Adipocyte (in vitro differentiated cells): ENCODE results near the gene EML4.
"Not testable (repeated sequence)": the region's sequence is repeated elsewhere in the genome, so short reads cannot be mapped to it uniquely, and the experiment has no call there.

ENCODE experiments used
- DNase-seq: peaks from one replicate; pipeline ENCODE4 v3.0.0-alpha.2; 2015; ENCODE audit warnings: low read depth
- H3K27me3 ChIP-seq: replicated peaks from 2 replicates; pipeline ENCODE4 v1.7.0; 2013; ENCODE audit warnings: mild to moderate bottlenecking, low read length, moderate library complexity; ENCODE audit not compliant: control insufficient read depth, insufficient read depth
- H3K36me3 ChIP-seq: 2 replicates; pipeline ENCODE4 v1.7.0; 2013; ENCODE audit warnings: low read length, mild to moderate bottlenecking, moderate library complexity; ENCODE audit not compliant: control insufficient read depth, insufficient read depth, severe bottlenecking
- H3K4me1 ChIP-seq: 2 replicates; pipeline ENCODE4 v1.7.0; 2013; ENCODE audit warnings: mild to moderate bottlenecking, low read length, moderate library complexity; ENCODE audit not compliant: control insufficient read depth, insufficient read depth
- H3K4me3 ChIP-seq: 2 replicates; pipeline ENCODE4 v1.7.0; 2013; ENCODE audit warnings: mild to moderate bottlenecking, low read length, moderate library complexity
- H3K9ac ChIP-seq: 2 replicates; pipeline ENCODE4 v1.7.0; 2013; ENCODE audit warnings: mild to moderate bottlenecking, low read length, moderate library complexity
- H3K9me3 ChIP-seq: 2 replicates; pipeline ENCODE4 v1.7.0; 2013; ENCODE audit warnings: mild to moderate bottlenecking, low read length, moderate library complexity; ENCODE audit not compliant: control insufficient read depth

EML4 gene

GRCh38 chr2:42331569-42332284, 162.6 kb downstream of the EML4 start:
- H3K36me3 ChIP-seq = peaks cover 57% of the 10 kb centered on the region
- peak; percentile 36 for DNase-seq

DNA sequence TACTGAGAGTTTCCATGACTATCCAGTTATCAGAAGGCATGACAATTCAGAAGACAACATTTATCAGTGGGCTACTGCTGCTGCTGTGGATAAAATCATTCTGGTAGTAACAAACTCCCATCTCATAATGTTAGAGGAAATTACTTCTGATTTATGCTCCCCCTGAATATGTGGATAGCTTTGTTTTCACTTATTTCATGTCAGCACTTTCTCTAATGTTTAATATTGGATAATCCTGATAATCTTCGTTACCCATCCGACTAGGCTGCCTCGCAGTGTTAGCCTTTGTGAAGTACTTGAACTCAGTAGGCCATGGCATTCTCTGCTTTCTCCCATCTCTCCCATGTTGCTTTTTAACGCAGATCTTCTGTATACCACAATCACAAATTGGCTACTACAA, 163.4 kb downstream of the EML4 start:
- no peaks in the 10 kb centered on the region for H3K9me3 ChIP-seq
- no peak overlapping the region for H3K9ac ChIP-seq
- no peaks in the 10 kb centered on the region for H3K27me3 ChIP-seq
- peaks cover 27% of the 10 kb centered on the region for H3K4me1 ChIP-seq
- no peak for DNase-seq
- peaks cover 54% of the 10 kb centered on the region for H3K36me3 ChIP-seq
- no peak overlapping the region for H3K4me3 ChIP-seq

More at GRCh38 chr2:42331569-42332284, 162.6 kb downstream of the EML4 start:
- H3K4me1 ChIP-seq = peaks cover 27% of the 10 kb centered on the region
- no peak overlapping the region for H3K9ac ChIP-seq
- H3K27me3 ChIP-seq = no peaks in the 10 kb centered on the region
- H3K9me3 ChIP-seq = no peaks in the 10 kb centered on the region
- no peak overlapping the region for H3K4me3 ChIP-seq

- DNase-seq = no peak
- Histone ChIP-seq H3K4me3 (no peak overlapping the region), H3K27me3 (no peaks in the 10 kb centered on the region), H3K9ac (no peak overlapping the region), H3K4me1 (peaks cover 27% of the 10 kb centered on the region), H3K9me3 (no peaks in the 10 kb centered on the region), H3K36me3 (peaks cover 64% of the 10 kb centered on the region)
These were observed 164.4 kb downstream of the EML4 start for GRCh38 chr2:42333579-42333978.

- H3K4me3 ChIP-seq = no peak overlapping the region
- H3K4me1 ChIP-seq = peaks cover 27% of the 10 kb centered on the region
- peaks cover 59% of the 10 kb centered on the region for H3K36me3 ChIP-seq
- DNase-seq = no peak
- H3K9me3 ChIP-seq = no peaks in the 10 kb centered on the region
- H3K9ac ChIP-seq = no peak overlapping the region
- no peaks in the 10 kb centered on the region for H3K27me3 ChIP-seq
These were observed 165.1 kb downstream of the EML4 start for GRCh38 chr2:42334220-42334619.

DNA sequence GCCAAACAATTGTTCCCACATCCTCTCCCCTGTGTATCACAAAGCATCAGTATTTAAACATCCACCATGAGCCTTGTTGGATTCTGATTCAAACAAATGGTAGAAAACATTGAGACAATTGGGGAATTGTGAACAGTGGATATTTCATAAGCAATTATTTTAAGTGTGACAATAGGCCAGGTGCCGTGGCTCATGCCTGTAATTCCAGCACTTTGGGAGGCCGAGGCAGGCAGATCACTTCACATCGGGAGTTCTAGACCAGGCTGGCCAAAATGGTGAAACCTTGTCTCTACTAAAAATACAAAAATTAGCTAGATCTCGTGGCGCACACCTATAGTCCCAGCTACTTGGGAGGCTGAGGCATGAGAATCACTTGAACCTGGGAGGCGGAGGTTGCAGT, 165.7 kb downstream of the EML4 start:
- Histone ChIP-seq H3K36me3 (peaks cover 53% of the 10 kb centered on the region), H3K4me1 (peaks cover 27% of the 10 kb centered on the region)
- not testable (repeated sequence) for H3K9ac ChIP-seq, H3K27me3 ChIP-seq, H3K9me3 ChIP-seq, H3K4me3 ChIP-seq, DNase-seq

DNA sequence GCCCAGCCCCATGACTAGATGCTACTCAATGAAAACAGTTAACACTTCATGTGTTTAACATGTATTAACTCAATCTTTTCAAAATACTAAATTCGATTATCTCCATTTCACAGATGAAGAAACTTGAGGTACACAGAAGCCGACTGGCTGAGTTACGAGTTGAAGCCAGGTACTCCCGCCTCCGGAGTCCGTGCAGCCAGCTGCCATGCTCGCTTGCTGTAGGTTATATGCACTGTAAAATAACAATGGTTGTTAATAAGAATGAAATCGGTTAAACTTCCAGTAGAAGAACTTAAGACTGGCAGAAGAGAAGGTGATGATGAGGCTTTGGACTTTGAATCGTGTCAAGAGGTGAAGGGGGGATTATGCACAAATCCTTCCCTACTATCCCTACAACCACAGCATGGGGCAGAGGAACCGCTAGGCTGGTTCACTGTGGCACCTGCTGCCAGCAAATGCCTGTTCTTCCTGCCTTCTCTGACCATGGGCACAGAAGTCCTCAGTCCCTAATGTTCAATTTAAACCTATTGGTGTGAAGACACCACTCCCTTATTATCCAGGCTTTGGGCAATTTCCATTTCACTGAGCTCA, 166.5 kb downstream of the EML4 start:
- peaks cover 20% of the 10 kb centered on the region for H3K4me1 ChIP-seq

DNA sequence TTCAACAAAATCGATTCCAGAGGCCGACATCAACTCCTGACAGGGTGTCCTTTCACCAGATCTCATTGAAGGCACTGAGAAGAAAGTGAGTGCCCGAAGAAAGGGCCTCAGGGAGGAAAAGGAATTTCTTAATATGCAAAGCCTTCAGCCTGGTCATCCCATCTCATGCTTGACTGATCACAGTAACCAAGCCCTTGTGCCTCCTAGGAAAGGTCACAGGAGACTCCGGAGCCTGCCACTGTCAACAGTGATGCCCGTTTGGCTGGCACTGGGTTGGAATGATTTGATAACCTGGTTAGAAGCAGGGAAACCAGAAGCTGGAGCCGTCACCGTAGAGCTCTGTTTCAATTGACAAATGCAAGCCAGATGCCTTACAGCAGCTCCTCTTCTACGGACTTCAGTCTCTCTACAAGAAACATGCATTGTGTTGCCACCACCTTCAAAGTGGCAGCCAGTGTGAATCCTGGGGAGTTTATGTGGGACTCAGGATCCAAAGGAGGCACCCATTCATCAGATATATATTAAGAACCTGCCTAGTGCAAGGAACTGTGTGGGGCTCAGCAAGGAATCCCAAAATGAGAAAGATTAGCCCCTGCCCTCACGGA, 167.3 kb downstream of the EML4 start:
- Histone ChIP-seq H3K9ac (no peak overlapping the region), H3K4me1 (peaks cover 16% of the 10 kb centered on the region), H3K9me3 (no peaks in the 10 kb centered on the region), H3K36me3 (peaks cover 53% of the 10 kb centered on the region), H3K4me3 (no peak overlapping the region), H3K27me3 (no peaks in the 10 kb centered on the region)
- DNase-seq = no peak

More for the DNA sequence above, 166.5 kb downstream of the EML4 start:
- DNase-seq = no peak
- Histone ChIP-seq H3K27me3 (no peaks in the 10 kb centered on the region), H3K4me3 (no peak overlapping the region), H3K9ac (no peak overlapping the region), H3K36me3 (peaks cover 52% of the 10 kb centered on the region), H3K9me3 (no peaks in the 10 kb centered on the region)

DNA sequence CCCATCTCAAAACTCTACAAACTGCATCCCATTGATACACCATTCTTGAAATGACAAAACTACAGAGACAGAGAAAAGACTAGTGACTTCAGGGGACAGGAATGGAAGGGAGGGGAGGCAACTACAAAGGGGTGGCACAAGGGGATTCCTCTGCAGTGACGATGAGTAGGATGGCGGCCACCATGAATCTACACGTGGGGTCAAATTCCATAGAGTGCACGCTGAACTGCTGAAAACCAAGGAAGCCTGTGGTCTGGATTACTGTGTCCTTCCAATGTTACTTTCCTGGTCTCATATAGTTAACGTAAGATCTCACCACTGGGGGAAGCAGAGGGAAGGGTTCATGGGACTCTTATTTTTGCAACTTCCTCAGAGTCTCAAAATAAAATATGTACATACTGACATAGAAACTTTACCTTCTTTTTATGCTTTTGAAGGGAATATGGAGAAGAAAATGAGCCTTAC, 168.2 kb downstream of the EML4 start:
- no peaks in the 10 kb centered on the region for H3K9me3 ChIP-seq
- no peak for DNase-seq
- H3K9ac ChIP-seq = no peak overlapping the region
- no peaks in the 10 kb centered on the region for H3K27me3 ChIP-seq
- peaks cover 16% of the 10 kb centered on the region for H3K4me1 ChIP-seq
- peaks cover 45% of the 10 kb centered on the region for H3K36me3 ChIP-seq
- no peak overlapping the region for H3K4me3 ChIP-seq

GRCh38 chr2:42337846-42338566, 168.9 kb downstream of the EML4 start:
- Histone ChIP-seq H3K36me3 (peaks cover 39% of the 10 kb centered on the region), H3K4me1 (peaks cover 20% of the 10 kb centered on the region), H3K27me3 (no peaks in the 10 kb centered on the region), H3K4me3 (no peak overlapping the region), H3K9me3 (no peaks in the 10 kb centered on the region), H3K9ac (no peak overlapping the region)
- DNase-seq = no peak

DNA sequence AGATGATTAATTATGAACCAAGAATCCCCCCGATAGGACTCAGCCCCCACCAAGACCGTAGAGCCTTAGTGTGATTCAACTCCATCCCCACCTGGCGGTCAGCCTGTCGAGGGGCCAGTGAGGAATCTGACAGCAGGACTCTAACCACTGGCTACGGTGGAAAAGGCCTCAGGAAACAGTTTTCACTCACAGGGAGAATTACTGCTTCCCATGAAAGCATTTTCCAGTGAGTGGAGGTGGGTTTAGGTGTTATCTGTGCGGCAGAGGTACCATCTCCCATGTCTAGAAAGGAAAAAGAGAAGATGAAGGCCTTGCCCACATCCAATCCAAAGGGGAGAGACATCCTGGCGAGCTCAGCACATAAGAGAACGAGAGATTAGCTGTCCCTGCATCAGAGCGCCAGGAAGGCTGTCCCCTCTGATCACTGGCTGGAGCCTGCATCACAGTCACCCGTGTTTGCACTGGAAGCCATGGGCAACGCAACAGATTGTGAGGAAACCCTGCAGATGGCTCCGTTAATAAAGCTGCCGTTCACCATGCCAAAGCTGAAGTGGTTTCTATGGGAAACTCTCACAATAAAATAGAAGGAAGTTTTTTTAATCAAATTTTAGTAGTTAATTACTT, 169.5 kb downstream of the EML4 start:
- no peaks in the 10 kb centered on the region for H3K9me3 ChIP-seq
- no peak overlapping the region for H3K4me3 ChIP-seq
- H3K4me1 ChIP-seq = peaks cover 24% of the 10 kb centered on the region
- DNase-seq = no peak
- peaks cover 32% of the 10 kb centered on the region for H3K36me3 ChIP-seq
- no peak overlapping the region for H3K9ac ChIP-seq
- H3K27me3 ChIP-seq = no peaks in the 10 kb centered on the region
